ENCODE data around the gene SLC66A3.

The SLC66A3 gene

DNA sequence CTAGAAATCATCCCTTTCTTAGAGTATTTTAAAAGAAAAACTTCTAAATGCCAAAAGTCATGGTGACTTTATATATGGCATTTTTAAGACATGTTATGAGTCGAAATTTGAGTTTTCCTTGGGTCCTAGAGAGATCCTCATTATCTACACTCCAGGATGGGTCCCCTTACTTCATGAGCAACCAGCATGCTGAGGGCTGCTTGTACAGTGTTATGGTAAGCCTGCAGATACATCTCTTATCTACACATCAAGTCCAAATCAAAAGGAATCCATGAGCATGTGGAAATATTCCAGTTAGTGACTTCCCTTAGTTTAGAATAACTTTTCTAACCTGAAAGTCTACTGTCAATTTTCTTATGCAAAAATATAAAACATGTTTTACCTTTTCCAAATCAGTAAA is 58.7 kb downstream of the SLC66A3 start:
- DNase-seq (ENCODE audit: low spot score): no peak

DNA sequence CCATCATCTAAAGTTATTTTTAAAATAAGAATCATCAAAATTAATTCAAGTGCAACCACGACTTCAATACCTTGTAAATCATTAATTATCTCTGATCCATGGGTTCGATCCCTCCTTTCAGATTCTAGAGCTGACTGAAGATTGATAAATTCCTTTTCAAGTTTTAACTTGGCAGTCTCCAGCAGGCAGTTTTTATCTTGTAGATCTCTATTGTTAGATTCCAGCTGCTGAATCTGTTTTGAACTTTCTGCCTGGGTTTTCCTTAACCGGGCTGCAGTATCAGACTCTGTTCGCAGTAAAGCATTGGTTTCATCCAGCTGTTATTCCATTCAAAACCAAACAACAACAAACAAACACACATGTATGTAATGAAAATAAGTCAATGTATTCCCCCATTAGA is 59.5 kb downstream of the SLC66A3 start:
- no peak for DNase-seq (ENCODE audit: low spot score)

DNA sequence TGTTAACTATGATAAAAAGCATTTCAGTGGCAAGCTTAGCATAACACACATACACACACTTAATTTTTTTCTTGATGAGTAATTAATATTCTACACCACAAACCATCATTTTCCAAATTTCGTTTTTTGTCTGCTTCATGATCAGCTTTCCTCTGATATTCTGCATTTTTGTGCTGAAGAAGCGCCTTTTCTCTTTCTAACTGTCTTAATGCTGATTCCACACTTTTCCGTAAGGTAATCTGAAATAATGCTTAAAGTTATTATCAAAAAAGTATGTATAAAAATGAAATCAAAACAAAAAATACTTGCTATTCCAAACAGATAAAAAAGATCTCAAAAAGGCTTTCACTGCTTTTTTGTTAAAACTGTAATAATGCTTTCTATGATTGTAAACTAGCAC is 60.1 kb downstream of the SLC66A3 start:
- no peak for DNase-seq (ENCODE audit: low spot score)

DNA sequence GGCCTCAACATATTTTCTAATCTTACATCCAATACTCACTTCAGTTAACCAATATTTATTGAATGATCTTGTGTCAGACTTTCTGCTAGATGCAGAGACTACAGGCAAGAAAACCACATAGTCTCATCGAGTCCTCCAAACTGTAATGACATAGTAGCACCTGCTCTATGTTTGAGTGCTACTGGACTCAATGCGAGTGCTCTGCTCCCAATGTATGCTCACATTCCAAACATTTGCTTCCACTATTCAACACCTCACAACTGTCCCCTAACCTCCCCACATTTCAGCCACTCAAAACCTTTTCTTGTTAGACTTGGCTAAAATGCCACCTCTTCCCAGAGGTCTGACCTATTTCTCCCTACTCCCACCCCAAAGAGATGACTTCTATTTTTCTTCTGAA is 65.2 kb downstream of the SLC66A3 start:
- no peak for DNase-seq (ENCODE audit: low spot score)

DNA sequence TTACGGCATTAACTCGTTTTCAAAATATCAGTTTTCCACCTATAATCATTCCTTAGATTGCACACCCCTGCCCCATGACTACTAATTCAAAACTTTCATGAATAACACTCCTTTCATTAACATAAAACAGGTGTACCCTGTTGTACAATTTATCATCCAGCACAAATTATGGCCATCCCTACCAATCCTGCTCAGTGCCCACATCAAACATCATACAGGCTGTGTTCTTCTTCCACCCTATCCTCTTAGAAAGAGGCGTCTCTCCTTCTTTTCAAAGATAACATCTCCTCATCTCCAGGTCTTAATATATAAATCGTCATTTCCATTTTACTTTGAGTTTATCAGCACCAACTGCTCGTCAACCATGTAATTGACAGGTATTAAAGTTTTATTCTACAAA is 67.6 kb downstream of the SLC66A3 start:
- no peak for DNase-seq (ENCODE audit: low spot score)

DNA sequence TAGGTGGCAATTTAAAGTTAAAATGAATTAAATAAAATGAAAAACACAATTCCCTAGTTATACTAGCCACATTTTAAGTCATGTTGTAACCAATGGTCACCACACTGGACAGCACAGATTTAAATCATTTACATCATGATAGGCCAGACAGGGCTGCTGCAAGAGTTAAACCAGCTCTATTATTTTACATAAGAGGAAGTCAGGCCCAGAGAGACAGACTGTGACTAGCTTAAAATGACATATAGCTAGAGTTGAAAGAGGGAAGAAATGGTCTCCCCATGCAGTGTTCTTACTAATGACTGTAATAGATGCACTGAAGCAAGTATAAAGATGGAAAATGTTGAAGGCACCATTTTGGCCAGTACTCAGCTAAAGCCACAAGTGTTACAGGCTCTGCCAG is 69.6 kb downstream of the SLC66A3 start:
- DNase-seq (ENCODE audit: low spot score): no peak

DNA sequence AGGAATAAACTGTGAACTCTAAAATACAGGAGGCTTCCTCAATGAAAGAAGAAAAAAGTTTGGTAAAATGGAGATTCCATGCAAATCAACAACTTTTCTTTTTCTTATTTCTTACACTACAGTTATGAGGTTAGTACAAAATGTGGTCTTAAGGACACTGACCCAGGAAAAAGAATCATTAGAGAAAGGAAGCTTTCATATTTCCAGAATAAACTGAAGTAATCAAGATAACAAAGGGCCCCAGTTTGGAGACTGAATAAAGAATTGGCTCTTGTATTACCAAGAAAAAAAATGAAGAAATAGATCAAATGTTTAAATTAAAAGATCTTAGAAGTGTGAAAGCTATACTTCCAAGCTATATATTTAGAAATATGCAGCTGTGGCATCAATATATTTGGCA is 72.3 kb downstream of the SLC66A3 start:
- DNase-seq (ENCODE audit: low spot score): no peak

Data from LoVo (cell line).